Activated CD4-positive, alpha-beta T cell treated with anti-CD3 and anti-CD28 coated beads for 4 hours (primary cell): ENCODE results near the gene GPR153.
A peak's percentile ranks its signal among the peaks of the same experiment; 100 is the strongest.
"Not testable (repeated sequence)": the region's sequence is repeated elsewhere in the genome, so short reads cannot be mapped to it uniquely, and the experiment has no call there.

Experiments used
- DNase-seq, 2 donors: peaks; one replicate each; pipeline ENCODE4 v3.0.0-alpha.2; 2020

The GPR153 gene

DNA sequence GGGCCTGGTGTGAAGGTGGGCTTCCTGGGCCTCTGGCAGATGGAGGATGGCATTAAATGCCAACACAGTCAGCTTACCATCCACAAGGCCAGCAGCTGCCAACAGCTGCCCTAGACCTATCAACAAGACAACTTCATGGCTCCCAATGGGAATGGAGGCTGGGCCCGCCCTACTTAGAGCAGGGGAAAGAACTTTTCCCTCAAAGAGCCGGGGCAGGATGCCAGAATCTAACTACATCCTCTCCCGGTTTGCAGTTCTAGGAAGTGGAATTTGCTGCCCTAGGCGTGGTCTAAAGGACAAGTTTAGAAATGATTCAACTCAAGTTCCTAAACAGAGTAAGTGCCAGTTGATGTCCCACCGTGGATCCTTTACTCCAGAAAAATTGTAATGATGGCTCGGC lies 38.3 kb downstream of the GPR153 start:
- DNase-seq = no peak

DNA sequence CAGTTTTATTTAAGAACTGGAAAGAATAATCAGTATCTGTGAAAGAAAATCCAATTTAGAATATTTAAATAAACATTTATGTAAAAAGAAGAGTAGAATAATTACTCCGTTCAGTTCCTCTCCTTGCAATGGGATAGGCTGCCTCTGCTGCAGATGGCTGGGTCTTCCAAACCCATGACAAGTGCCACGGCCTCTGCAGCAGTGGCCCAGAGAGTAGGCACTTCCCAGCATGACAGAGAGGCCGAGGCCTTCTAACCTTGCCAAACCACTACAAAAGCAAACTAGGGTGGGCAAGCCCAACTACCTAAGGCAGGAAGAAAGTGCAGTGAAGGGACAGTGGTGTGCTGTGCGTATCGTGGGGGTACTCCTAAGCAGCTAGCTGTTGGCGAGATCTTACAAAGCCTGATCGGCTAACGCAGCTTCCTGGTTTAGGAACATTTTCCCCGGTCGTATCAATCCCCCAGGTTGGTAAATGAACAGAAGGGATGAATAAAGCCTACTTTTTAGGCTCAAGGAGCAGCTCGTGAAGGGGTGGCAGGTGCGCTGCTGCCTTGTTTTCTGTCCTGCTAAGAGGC lies 39.6 kb downstream of the GPR153 start:
- no peak for DNase-seq

GRCh38 chr1:6220236-6220635 lies 40.7 kb downstream of the GPR153 start:
- no peak for DNase-seq

- DNase-seq = not testable (repeated sequence)
Measured at GRCh38 chr1:6219641-6220040, 41.3 kb downstream of the GPR153 start.

DNA sequence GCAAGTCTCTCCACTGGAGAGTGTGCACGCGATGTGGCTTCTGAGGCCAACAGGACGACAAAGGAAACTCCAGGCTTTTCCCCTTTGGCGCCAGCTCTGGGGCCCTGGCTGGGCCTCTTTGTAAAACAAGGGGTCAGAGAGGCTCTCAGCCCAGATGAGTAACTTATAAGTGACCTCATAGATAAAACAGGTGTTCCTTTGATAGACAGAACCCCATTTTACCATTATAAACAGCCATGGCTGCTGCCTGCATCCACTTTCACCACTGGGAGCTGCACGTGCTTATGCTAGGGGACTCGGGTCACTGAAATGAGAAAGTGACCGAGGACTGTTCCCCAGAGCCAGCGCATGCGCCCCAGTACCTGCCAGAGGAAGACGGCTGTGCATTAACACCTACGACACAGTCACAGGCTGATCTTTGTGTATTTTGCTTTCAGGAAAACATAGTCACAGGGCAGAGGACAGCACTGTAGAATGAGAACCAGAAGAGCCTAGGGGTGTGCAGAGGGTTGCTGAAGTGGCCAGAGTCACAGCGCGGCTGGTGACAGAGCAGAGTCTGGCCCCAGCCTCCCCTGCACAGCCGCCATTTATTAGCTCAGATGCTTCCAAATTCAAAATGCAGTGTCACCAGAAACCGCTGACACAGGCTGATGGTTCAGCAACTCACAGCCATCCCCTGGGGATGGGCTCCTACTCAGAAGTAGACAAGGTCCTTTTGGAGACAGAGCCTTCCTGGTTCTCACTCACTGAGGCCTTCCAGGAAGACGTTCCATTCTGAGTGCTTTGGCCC lies 42.3 kb downstream of the GPR153 start:
- DNase-seq = no peak

DNA sequence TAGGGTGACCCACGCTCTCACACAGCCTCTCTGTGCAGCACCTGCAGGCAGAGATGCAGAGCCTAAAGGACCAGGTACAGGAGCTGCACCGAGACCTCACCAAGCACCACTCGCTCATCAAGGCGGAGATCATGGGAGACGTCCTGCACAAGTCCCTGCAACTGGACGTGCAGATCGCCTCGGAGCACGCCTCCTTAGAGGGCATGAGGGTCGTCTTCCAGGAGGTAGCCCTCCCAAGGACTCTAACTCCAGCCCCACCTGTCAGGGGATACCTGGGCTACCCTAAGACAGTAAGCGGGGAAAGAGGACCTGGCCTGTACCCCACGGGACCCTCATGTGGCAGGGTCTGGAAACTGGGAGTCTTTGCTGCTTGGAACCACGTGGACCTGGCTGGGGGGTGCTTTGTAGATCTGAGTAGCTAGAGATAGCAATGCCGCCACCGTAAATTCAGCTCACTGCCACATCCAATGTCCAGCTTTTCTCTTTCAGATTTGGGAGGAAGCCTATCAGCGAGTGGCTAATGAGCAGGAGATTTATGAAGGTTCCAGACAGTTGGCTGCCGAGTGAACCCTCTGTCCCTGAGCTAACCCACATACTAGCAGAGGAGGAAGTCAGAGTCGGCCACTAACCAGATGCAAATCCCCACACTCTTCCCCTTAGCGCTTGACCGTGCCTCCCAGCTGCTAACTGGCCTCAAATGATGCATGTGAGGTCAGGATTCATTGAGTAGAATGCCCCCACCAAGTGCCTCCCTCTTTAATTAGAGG lies 48.5 kb downstream of the GPR153 start:
- no peak for DNase-seq

DNA sequence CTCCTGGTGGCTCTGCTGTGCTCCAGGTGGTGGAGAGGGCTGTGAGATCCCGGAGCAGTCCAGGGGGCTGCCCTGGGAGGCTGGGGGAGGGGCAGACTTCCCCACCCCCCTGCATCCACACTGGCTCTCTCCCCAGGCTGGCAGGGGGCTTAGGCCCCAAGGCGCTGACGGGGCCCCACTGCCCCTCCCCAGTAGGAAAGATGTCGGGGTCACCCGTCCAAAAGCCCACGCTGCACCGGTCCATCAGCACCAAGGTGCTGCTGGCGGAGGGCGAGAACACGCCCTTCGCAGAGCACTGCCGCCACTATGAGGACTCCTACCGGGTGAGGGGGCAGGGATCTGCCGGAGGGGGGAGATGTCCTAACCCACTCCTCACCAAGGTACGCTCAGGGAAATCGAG lies 49.2 kb downstream of the GPR153 start:
- DNase-seq = no peak

GRCh38 chr1:6210591-6211355 lies 50.1 kb downstream of the GPR153 start:
- DNase-seq = no peak

DNA sequence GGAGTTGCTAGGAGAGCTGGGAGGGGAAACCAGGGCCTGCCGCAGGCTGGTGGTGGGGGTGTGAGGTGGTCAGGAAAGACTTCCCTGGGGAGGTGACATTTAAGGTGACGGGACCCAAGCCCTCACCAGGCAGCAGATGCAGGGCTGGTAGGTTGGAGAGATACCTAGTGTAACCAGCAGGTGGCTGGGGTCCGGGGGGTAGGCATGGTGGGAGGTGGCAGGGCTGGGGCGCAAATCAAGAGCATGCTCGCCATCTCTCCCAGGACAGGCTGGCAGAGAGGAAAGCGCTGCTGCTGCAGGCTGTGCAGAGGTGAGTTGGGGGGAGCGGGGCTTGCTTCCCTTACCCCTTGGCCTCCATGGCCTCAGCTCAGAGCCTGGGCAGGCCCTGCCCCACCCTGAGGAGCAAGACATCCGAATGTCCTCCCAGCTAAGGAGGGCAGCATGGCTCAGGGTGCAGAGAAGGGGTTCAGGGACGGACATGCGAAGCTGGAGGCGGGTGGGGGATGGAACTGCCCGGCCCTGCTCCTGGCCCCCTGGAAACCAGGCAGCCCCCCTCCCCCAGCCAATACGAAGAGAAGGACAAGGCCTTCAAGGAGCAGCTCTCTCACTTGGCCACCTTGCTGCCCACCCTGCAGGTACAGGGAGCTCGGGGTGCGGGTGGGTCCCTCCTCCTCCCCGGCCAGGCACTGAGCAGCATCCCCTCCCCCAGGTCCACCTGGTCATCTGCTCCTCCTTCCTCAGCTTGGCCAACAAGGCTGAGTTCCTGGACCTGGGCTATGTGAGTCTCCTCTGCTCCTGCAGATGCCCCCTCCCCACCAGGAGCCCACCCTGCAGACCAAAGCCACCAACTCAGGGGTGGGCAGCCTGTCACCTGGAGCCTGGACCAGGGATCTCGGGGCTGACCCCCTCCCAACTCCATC lies 51.0 kb downstream of the GPR153 start:
- no peak for DNase-seq

- DNase-seq = no peak
Measured at GRCh38 chr1:6208723-6209660, 51.9 kb downstream of the GPR153 start.

- DNase-seq = no peak
Measured at GRCh38 chr1:6207921-6208320, 53.0 kb downstream of the GPR153 start.

DNA sequence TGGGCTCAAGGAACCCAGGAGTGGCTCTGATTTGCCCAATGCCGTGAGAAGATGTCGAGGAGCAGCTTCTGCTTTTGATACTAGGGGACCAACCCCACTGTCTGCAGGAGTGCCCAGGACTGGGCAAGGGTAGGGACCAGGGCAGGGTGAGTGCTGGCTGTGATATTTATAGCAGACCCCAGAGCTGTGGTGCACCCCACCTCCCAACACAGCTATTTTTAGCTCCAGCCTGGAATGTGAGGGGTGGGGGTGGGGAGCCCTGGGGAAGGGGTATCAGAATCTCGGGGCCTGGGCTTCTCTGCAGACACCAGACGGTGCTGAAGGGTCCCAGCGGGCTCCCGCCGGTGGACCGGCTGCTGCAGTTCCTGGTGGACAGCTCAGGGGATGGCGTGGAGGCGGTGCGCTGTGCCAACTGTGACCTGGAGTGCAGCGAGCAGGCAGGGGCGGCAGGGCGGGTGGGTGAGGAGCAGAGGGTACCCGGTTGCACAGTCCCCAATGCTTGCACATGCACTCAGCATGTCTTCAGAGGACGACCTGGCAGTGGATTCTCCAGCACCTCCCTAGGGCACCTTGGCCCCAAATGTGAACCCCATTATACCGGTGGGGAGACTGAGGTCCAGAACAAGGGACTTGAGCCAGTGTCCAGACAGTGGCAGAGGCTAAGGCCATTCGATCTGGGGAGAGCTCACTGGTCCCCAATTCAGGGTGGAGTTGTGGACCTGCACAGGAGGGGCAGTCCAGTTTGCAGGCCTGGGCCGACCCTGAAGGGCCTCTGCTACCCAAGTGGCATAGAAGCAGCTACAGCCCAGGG lies 53.6 kb downstream of the GPR153 start:
- DNase-seq = no peak

DNA sequence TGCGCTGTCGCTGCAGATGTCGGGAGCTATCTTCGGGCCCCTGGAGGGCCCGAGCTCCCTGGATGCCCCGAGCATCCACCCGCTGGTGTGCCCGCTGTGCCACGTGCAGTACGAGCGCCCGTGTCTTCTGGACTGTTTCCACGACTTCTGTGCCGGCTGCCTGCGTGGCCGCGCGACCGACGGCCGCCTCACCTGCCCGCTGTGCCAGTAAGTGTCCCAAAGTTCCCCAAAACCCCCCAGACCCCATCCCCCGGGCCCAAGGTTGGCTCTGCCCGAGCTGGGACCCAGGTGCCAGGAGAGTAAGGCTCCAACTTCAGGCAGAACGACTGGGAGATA lies 54.4 kb downstream of the GPR153 start:
- no peak for DNase-seq

DNA sequence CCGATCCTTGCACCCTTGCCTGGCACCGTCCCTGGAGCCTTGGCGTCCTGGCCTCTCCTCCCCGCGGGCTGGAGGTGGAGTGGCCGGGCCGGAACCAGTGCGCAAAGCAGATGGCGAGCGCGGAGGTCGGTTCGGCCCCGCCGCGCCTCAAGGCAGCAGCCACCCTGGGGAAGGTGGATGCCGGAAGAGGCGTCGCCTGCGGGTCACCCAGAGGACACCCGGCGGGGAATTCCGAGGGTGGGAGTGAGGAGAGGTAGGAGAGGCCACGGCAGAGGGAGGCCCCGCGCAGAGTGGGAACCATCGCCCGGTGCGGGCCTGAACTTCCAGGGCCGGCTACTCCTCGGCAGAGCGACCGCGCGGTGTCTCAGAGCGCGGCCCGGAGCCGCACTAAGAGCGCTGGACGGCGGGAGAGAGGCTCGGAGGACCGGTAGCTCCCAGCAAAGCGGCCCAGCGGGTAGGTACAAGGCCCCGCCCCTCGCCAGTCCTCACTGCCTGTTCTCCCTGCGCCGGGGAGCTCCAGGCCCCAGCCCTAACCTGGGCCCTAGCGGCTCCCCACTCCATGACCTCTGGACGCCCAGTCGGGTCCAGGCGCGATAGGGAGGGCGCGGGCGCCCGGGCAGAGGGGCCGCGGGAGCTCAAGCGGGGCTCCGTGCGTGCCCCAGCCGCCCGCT lies 54.9 kb downstream of the GPR153 start, which contains the start of gene RNF207:
RNF207 (plus strand) TSS at position 271 of the 671 bp plus-strand sequence. CDS start 417 bp downstream, outside the sequence.
- peak; percentile 49 to 69 for DNase-seq

DNA sequence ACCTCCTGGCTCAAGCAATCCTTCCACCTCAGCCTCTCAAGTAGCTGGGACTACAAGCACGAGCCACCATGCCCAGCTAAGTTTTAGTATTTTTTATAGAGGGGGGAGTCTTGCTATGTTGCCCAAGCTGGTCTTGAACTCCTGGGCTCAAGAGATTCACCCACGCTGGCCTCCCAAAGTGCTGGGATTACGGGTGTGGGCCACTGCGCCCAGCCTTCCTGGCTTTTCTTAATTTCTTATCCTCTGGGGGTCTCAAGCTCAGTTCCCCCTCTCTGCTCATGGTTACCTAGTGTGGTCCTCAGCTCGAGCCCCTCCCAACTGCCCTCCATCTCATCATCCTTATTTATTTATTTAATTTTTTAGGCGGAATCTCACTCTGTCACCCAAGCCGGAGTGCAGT lies 58.6 kb downstream of the GPR153 start:
- no peak for DNase-seq

DNA sequence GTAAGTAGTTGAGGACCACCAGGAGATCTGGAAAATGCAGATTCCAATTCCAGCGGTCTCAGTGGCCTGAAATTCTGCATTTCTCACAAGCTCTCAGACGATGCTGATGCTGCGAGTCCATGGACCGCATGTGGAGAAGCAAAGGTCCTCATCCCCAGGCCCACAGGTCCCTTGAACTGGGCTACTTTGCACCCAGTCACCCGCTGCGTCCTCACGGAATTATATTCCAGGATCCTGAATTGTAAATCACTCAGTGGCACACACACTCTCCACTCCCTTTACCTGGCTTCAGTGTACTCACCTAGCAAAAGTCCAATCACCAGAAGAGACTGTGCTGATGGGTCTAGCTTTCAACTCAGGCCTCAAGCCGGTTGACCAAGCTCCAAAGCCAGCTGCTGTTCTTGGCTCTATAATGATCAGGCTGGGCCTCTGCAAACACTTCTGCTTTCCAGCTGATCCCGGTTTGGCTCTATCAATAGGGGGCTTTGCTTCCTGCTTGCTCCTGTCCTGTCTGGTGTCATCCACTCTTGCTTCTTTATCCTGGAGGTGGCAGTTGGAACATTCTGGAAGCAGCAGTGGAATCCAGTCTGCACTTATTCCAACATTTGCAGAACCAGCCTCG lies 60.6 kb downstream of the GPR153 start:
- no peak for DNase-seq

- peak; percentile 97 for DNase-seq
Measured at GRCh38 chr1:6199298-6200187, 61.4 kb downstream of the GPR153 start, which contains the start of gene RPL22. Gene RPL22, minus strand, starts transcription at chr1:6199595. Its CDS starts 22 bp downstream, at chr1:6199573.
